Measurements from ENCODE around the gene GRID1. TPM values are rescaled to one million over a fixed set of nuclear protein-coding genes. Genes with fewer than 3 reads are reported as not detected.
"Not testable (repeated sequence)": the region's sequence is repeated elsewhere in the genome, so short reads cannot be mapped to it uniquely, and the experiment has no call there.

Gene GRID1
- total RNA-seq, 1 experiment from 2014 or later = 0.05 TPM

- no peak for DNase-seq (ENCODE audit: extremely low read depth, low read depth)
Measured at GRCh38 chr10:86392723-86393094, 26.1 kb upstream of the GRID1 start.

- DNase-seq (ENCODE audit: extremely low read depth, low read depth) = no peak
Measured at GRCh38 chr10:86391986-86392722, 25.6 kb upstream of the GRID1 start.

- DNase-seq (ENCODE audit: extremely low read depth, low read depth) = no peak
Measured at GRCh38 chr10:86391236-86391840, 24.7 kb upstream of the GRID1 start.

GRCh38 chr10:86390337-86391120 lies 23.9 kb upstream of the GRID1 start:
- no peak for DNase-seq (ENCODE audit: extremely low read depth, low read depth)

- no peak for DNase-seq (ENCODE audit: extremely low read depth, low read depth)
Measured at GRCh38 chr10:86389441-86390193, 23.0 kb upstream of the GRID1 start.

- not testable (repeated sequence) for DNase-seq (ENCODE audit: extremely low read depth, low read depth)
Measured at GRCh38 chr10:86389109-86389440, 22.5 kb upstream of the GRID1 start.

- no peak for DNase-seq (ENCODE audit: extremely low read depth, low read depth)
Measured at GRCh38 chr10:86388119-86388704, 21.6 kb upstream of the GRID1 start.

GRCh38 chr10:86387178-86387794 lies 20.7 kb upstream of the GRID1 start:
- DNase-seq (ENCODE audit: extremely low read depth, low read depth) = no peak

GRCh38 chr10:86385806-86386205 lies 19.2 kb upstream of the GRID1 start:
- DNase-seq (ENCODE audit: extremely low read depth, low read depth) = no peak

- no peak for DNase-seq (ENCODE audit: extremely low read depth, low read depth)
Measured at GRCh38 chr10:86377797-86378146, 11.2 kb upstream of the GRID1 start.

- peak; percentile 59 for DNase-seq (ENCODE audit: extremely low read depth, low read depth)
Measured at GRCh38 chr10:86376852-86377796, 10.5 kb upstream of the GRID1 start.

GRCh38 chr10:86376403-86376802 lies 9.8 kb upstream of the GRID1 start:
- DNase-seq (ENCODE audit: extremely low read depth, low read depth) = no peak

GRCh38 chr10:86375204-86375603 lies 8.6 kb upstream of the GRID1 start:
- DNase-seq (ENCODE audit: extremely low read depth, low read depth) = no peak

GRCh38 chr10:86374664-86375063 lies 8.1 kb upstream of the GRID1 start:
- DNase-seq (ENCODE audit: extremely low read depth, low read depth) = no peak

- DNase-seq (ENCODE audit: extremely low read depth, low read depth) = no peak
Measured at GRCh38 chr10:86373828-86374227, 7.2 kb upstream of the GRID1 start.

GRCh38 chr10:86373251-86373650 lies 6.7 kb upstream of the GRID1 start:
- no peak for DNase-seq (ENCODE audit: extremely low read depth, low read depth)

GRCh38 chr10:86372784-86373239 lies 6.2 kb upstream of the GRID1 start:
- no peak for DNase-seq (ENCODE audit: extremely low read depth, low read depth)

- no peak for DNase-seq (ENCODE audit: extremely low read depth, low read depth)
Measured at GRCh38 chr10:86372119-86372783, 5.7 kb upstream of the GRID1 start.

- no peak for DNase-seq (ENCODE audit: extremely low read depth, low read depth)
Measured at GRCh38 chr10:86371691-86372090, 5.1 kb upstream of the GRID1 start.

Measured in NCI-H460 (cell line).